Stomach smooth muscle (tissue), 2 donors: ENCODE data around the gene STAT2.

Experiments
- H3K27ac ChIP-seq: one replicate; pipeline ENCODE4 v1.7.0; 2013; ENCODE audit warnings: mild to moderate bottlenecking, low read length, inconsistent platforms
- H3K27me3 ChIP-seq, 2 donors: one replicate each; pipeline ENCODE4 v1.7.0; 2013; ENCODE audit warnings: low read length in 2 of 2; ENCODE audit not compliant: insufficient read depth in 2 of 2, control insufficient read depth in 1 of 2
- H3K36me3 ChIP-seq, 2 donors: one replicate each; pipeline ENCODE4 v1.7.0; 2013; ENCODE audit warnings: low read length in 2 of 2; ENCODE audit not compliant: control insufficient read depth in 2 of 2, insufficient read depth in 2 of 2
- H3K4me1 ChIP-seq: one replicate; pipeline ENCODE4 v1.7.0; 2013; ENCODE audit warnings: low read length; ENCODE audit not compliant: control insufficient read depth, insufficient read depth
- H3K4me3 ChIP-seq, 2 donors: one replicate each; pipeline ENCODE4 v1.7.0; 2013; ENCODE audit warnings: low read length in 2 of 2
- H3K9ac ChIP-seq, 2 donors: one replicate each; pipeline ENCODE4 v1.7.0; 2013; ENCODE audit warnings: low read length in 2 of 2, mild to moderate bottlenecking in 1 of 2
- H3K9me3 ChIP-seq, 2 donors: one replicate each; pipeline ENCODE4 v1.7.0; 2013; ENCODE audit warnings: low read length in 2 of 2; ENCODE audit not compliant: control insufficient read depth in 2 of 2
- donor health status: healthy.
- donor health status: Pancreatic carcinoma.

The STAT2 gene

DNA sequence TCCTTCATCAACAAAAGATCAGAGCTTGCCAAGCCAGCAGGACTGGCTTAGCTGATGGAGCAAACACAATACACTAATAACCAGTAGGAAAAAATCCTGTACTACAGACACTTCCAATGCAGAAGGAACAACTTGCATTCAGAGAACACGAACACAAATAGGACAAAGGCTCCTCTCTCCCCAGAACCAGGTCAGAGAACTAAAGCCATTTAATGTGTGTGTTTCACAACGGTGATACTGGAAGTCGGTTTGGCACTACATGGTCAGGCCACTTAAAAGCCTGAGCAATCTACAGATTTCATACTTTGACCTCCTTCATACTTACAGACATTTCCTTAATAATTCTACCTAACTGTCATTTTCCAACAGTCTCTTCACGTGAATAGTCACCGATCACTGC, 66.1 kb downstream of the STAT2 start:
- no peak overlapping the region for H3K27ac ChIP-seq
- peaks cover 5 to 8% of the 10 kb centered on the region in 2 donors for H3K36me3 ChIP-seq
- no peaks in the 10 kb centered on the region for H3K27me3 ChIP-seq
- no peak overlapping the region for H3K4me3 ChIP-seq
- no peak overlapping the region for H3K9ac ChIP-seq
- peaks cover 9% of the 10 kb centered on the region for H3K4me1 ChIP-seq
- H3K9me3 ChIP-seq = no peaks in the 10 kb centered on the region
